HUDEP-2 (cell line): ENCODE results near the gene MRM1.

ENCODE experiments used
- DNase-seq, 76 experiments: peaks; one replicate each; lab custom pipeline; 2025; ENCODE audit not compliant: unreplicated experiment in 76 of 76; lab: John Stamatoyannopoulos, UW

Gene MRM1

GRCh38 chr17:36628576-36628975 lies 27.2 kb downstream of the MRM1 start:
- no peak for DNase-seq

- peak in 71 of 76 experiments; percentile 16 to 91 (median 71) for DNase-seq
Measured at GRCh38 chr17:36629252-36629847, 28.0 kb downstream of the MRM1 start.

GRCh38 chr17:36629970-36630502 lies 28.7 kb downstream of the MRM1 start:
- peak in 1 of 76 experiments; percentile 9 for DNase-seq

- no peak for DNase-seq
Measured at GRCh38 chr17:36631022-36631421, 29.6 kb downstream of the MRM1 start.

- DNase-seq, result no peak
Measured at GRCh38 chr17:36632916-36633771, 31.8 kb downstream of the MRM1 start.

GRCh38 chr17:36640346-36640745 lies 39.0 kb downstream of the MRM1 start:
- DNase-seq, result no peak

GRCh38 chr17:36640836-36641235 lies 39.5 kb downstream of the MRM1 start:
- no peak for DNase-seq

GRCh38 chr17:36641331-36641876 lies 40.0 kb downstream of the MRM1 start:
- no peak for DNase-seq

- DNase-seq, result no peak
Measured at GRCh38 chr17:36641877-36642845, 40.8 kb downstream of the MRM1 start.

- no peak for DNase-seq
Measured at GRCh38 chr17:36643086-36643685, 41.8 kb downstream of the MRM1 start.

GRCh38 chr17:36645422-36645821 lies 44.0 kb downstream of the MRM1 start:
- no peak for DNase-seq

GRCh38 chr17:36647636-36648035 lies 46.3 kb downstream of the MRM1 start:
- DNase-seq, result no peak

GRCh38 chr17:36650096-36650775 lies 48.9 kb downstream of the MRM1 start:
- no peak for DNase-seq

- DNase-seq, result no peak
Measured at GRCh38 chr17:36653374-36653773, 52.0 kb downstream of the MRM1 start.

- no peak for DNase-seq
Measured at GRCh38 chr17:36653856-36654255, 52.5 kb downstream of the MRM1 start.

GRCh38 chr17:36655726-36656125 lies 54.3 kb downstream of the MRM1 start:
- no peak for DNase-seq

GRCh38 chr17:36657390-36657762 lies 56.0 kb downstream of the MRM1 start:
- DNase-seq, result no peak

- peak in 7 of 76 experiments; percentile 3 to 13 (median 9) for DNase-seq
Measured at GRCh38 chr17:36657763-36658490, 56.5 kb downstream of the MRM1 start.
